ENCODE measurements around the gene FBXO46.

GRCh38 chr19:45746866-45747265 lies 16.2 kb upstream of the FBXO46 start:
- TF ChIP-seq CTCF (conservative IDR thresholded peaks at IDR 0.05) (no peak), EZH2 (IDR thresholded peaks at IDR 0.05; ENCODE audit: low read depth) (no peak)

Measured in PC-9 (cell line).